Measurements from ENCODE around the gene GPAT3.

GPAT3 gene

DNA sequence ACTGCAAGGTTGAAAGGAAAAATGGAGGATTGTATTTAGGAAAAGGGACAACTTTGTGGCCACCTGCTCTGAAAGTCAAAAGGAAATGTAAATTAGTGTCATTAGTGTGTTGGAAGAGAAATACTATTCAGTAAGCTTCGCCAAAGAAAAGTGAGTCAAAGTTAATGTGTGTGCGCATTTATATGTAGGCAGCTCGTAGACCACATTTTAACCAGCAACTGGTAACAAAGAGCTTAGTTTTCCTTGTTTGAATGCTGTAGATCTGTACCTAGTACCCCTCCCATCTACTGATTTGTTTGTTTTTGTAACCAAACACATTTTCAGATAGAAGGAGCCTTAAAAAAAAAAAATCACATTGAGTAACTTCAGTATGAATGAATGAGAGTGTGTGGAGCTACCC lies 69.3 kb downstream of the GPAT3 start:
- Histone ChIP-seq H4K8ac (ENCODE audit: low read depth, low read length) (no peak overlapping the region), H2BK15ac (ENCODE audit: low read length) (no peak overlapping the region), H3K36me3 (replicated peaks in 1 of 2; ENCODE audit: control insufficient read depth in 2 of 2, insufficient read depth in 2 of 2, low read length in 2 of 2) (no peaks in the 10 kb centered on the region), H2AK5ac (ENCODE audit: low read depth, low read length) (no peak overlapping the region), H2BK120ac (ENCODE audit: low read depth, low read length) (no peak overlapping the region), H3K23ac (ENCODE audit: low read depth, low read length, poor library complexity) (no peak overlapping the region), H2BK12ac (ENCODE audit: low read length) (no peak overlapping the region), H2BK5ac (ENCODE audit: low read length) (no peak overlapping the region), H4K91ac (ENCODE audit: low read depth, low read length, poor library complexity) (no peak overlapping the region), H3K9me3 (replicated peaks in 1 of 2; ENCODE audit: control insufficient read depth in 2 of 2, insufficient read depth in 1 of 2, low read depth in 1 of 2, low read length in 2 of 2) (no peaks in the 10 kb centered on the region), H3K27ac (replicated peaks; ENCODE audit: low read length) (no peak overlapping the region), H3K14ac (ENCODE audit: low read length) (no peak overlapping the region), H3K18ac (ENCODE audit: low read length) (no peak overlapping the region), H3K4me2 (ENCODE audit: insufficient read depth, low read length, poor library complexity, severe bottlenecking) (no peak overlapping the region), H3K27me3 (ENCODE audit: control insufficient read depth in 3 of 3, insufficient read depth in 3 of 3, low read depth in 1 of 3, low read length in 3 of 3) (no peaks in the 10 kb centered on the region), H3K9ac (ENCODE audit: low read depth, low read length, poor library complexity) (no peak overlapping the region), H3K4ac (ENCODE audit: low read length) (no peak overlapping the region), H3K79me1 (ENCODE audit: low read depth, low read length) (no peaks in the 10 kb centered on the region), H3K4me1 (ENCODE audit: control insufficient read depth in 2 of 2, insufficient read depth in 1 of 2, low read depth in 1 of 2, low read length in 2 of 2) (no peaks in the 10 kb centered on the region), H2AFZ (ENCODE audit: low read length) (no peak overlapping the region), H3K4me3 (ENCODE audit: low read length in 2 of 2) (no peak overlapping the region)
- no peak for DNase-seq (ENCODE audit: low spot score)
- no CpG with 5 or more reads among the region's 3 CpGs for WGBS, 2 donors (ENCODE audit: extremely low coverage in 2 of 2, insufficient read length in 2 of 2, insufficient replicate concordance in 1 of 2)

GRCh38 chr4:83605744-83606172 lies 69.8 kb downstream of the GPAT3 start:
- H3K4ac ChIP-seq (ENCODE audit: low read length): no peak overlapping the region
- no peaks in the 10 kb centered on the region for H3K9me3 ChIP-seq (replicated peaks in 1 of 2; ENCODE audit: control insufficient read depth in 2 of 2, insufficient read depth in 1 of 2, low read depth in 1 of 2, low read length in 2 of 2)
- no peak overlapping the region for H2BK12ac ChIP-seq (ENCODE audit: low read length)
- H3K79me1 ChIP-seq (ENCODE audit: low read depth, low read length): no peaks in the 10 kb centered on the region
- no peak overlapping the region for H4K91ac ChIP-seq (ENCODE audit: low read depth, low read length, poor library complexity)
- H3K23ac ChIP-seq (ENCODE audit: low read depth, low read length, poor library complexity): no peak overlapping the region
- H2BK15ac ChIP-seq (ENCODE audit: low read length): no peak overlapping the region
- H3K4me1 ChIP-seq (ENCODE audit: control insufficient read depth in 2 of 2, insufficient read depth in 1 of 2, low read depth in 1 of 2, low read length in 2 of 2): no peaks in the 10 kb centered on the region
- H3K27ac ChIP-seq (replicated peaks; ENCODE audit: low read length): no peak overlapping the region
- H2BK5ac ChIP-seq (ENCODE audit: low read length): no peak overlapping the region
- no peak for DNase-seq (ENCODE audit: low spot score)
- H3K27me3 ChIP-seq (ENCODE audit: control insufficient read depth in 3 of 3, insufficient read depth in 3 of 3, low read depth in 1 of 3, low read length in 3 of 3): no peaks in the 10 kb centered on the region
- no peak overlapping the region for H3K4me3 ChIP-seq (ENCODE audit: low read length in 2 of 2)
- no peak overlapping the region for H2AK5ac ChIP-seq (ENCODE audit: low read depth, low read length)
- H3K36me3 ChIP-seq (replicated peaks in 1 of 2; ENCODE audit: control insufficient read depth in 2 of 2, insufficient read depth in 2 of 2, low read length in 2 of 2): no peaks in the 10 kb centered on the region
- H3K4me2 ChIP-seq (ENCODE audit: insufficient read depth, low read length, poor library complexity, severe bottlenecking): no peak overlapping the region
- no peak overlapping the region for H3K9ac ChIP-seq (ENCODE audit: low read depth, low read length, poor library complexity)
- no peak overlapping the region for H2BK120ac ChIP-seq (ENCODE audit: low read depth, low read length)
- no peak overlapping the region for H3K18ac ChIP-seq (ENCODE audit: low read length)
- no peak overlapping the region for H2AFZ ChIP-seq (ENCODE audit: low read length)
- WGBS, 2 donors (ENCODE audit: extremely low coverage in 2 of 2, insufficient read length in 2 of 2, insufficient replicate concordance in 1 of 2): no CpG with 5 or more reads among the region's 3 CpGs
- H4K8ac ChIP-seq (ENCODE audit: low read depth, low read length): no peak overlapping the region
- H3K14ac ChIP-seq (ENCODE audit: low read length): no peak overlapping the region

GRCh38 chr4:83606460-83606859 lies 70.6 kb downstream of the GPAT3 start:
- no peak overlapping the region for H3K9ac ChIP-seq (ENCODE audit: low read depth, low read length, poor library complexity)
- no peaks in the 10 kb centered on the region for H3K27me3 ChIP-seq (ENCODE audit: control insufficient read depth in 3 of 3, insufficient read depth in 3 of 3, low read depth in 1 of 3, low read length in 3 of 3)
- H2AFZ ChIP-seq (ENCODE audit: low read length): no peak overlapping the region
- no peak overlapping the region for H3K18ac ChIP-seq (ENCODE audit: low read length)
- H3K23ac ChIP-seq (ENCODE audit: low read depth, low read length, poor library complexity): no peak overlapping the region
- H3K4ac ChIP-seq (ENCODE audit: low read length): no peak overlapping the region
- no peak overlapping the region for H4K8ac ChIP-seq (ENCODE audit: low read depth, low read length)
- no peak for DNase-seq (ENCODE audit: low spot score)
- no peak overlapping the region for H2BK120ac ChIP-seq (ENCODE audit: low read depth, low read length)
- H2BK12ac ChIP-seq (ENCODE audit: low read length): no peak overlapping the region
- H4K91ac ChIP-seq (ENCODE audit: low read depth, low read length, poor library complexity): no peak overlapping the region
- H2AK5ac ChIP-seq (ENCODE audit: low read depth, low read length): no peak overlapping the region
- no peaks in the 10 kb centered on the region for H3K9me3 ChIP-seq (replicated peaks in 1 of 2; ENCODE audit: control insufficient read depth in 2 of 2, insufficient read depth in 1 of 2, low read depth in 1 of 2, low read length in 2 of 2)
- no peak overlapping the region for H3K27ac ChIP-seq (replicated peaks; ENCODE audit: low read length)
- H2BK15ac ChIP-seq (ENCODE audit: low read length): no peak overlapping the region
- H2BK5ac ChIP-seq (ENCODE audit: low read length): no peak overlapping the region
- H3K4me1 ChIP-seq (ENCODE audit: control insufficient read depth in 2 of 2, insufficient read depth in 1 of 2, low read depth in 1 of 2, low read length in 2 of 2): no peaks in the 10 kb centered on the region
- H3K36me3 ChIP-seq (replicated peaks in 1 of 2; ENCODE audit: control insufficient read depth in 2 of 2, insufficient read depth in 2 of 2, low read length in 2 of 2): no peaks in the 10 kb centered on the region
- H3K14ac ChIP-seq (ENCODE audit: low read length): no peak overlapping the region
- no peaks in the 10 kb centered on the region for H3K79me1 ChIP-seq (ENCODE audit: low read depth, low read length)
- H3K4me3 ChIP-seq (ENCODE audit: low read length in 2 of 2): no peak overlapping the region
- no peak overlapping the region for H3K4me2 ChIP-seq (ENCODE audit: insufficient read depth, low read length, poor library complexity, severe bottlenecking)

- Histone ChIP-seq H2BK15ac (ENCODE audit: low read length) (no peak overlapping the region), H3K14ac (ENCODE audit: low read length) (no peak overlapping the region), H3K9ac (ENCODE audit: low read depth, low read length, poor library complexity) (no peak overlapping the region), H3K23ac (ENCODE audit: low read depth, low read length, poor library complexity) (no peak overlapping the region), H4K91ac (ENCODE audit: low read depth, low read length, poor library complexity) (no peak overlapping the region), H2BK12ac (ENCODE audit: low read length) (no peak overlapping the region), H3K4me2 (ENCODE audit: insufficient read depth, low read length, poor library complexity, severe bottlenecking) (no peak overlapping the region), H2BK120ac (ENCODE audit: low read depth, low read length) (no peak overlapping the region), H3K9me3 (replicated peaks in 1 of 2; ENCODE audit: control insufficient read depth in 2 of 2, insufficient read depth in 1 of 2, low read depth in 1 of 2, low read length in 2 of 2) (no peaks in the 10 kb centered on the region), H3K79me1 (ENCODE audit: low read depth, low read length) (no peaks in the 10 kb centered on the region), H3K18ac (ENCODE audit: low read length) (no peak overlapping the region), H3K4me3 (ENCODE audit: low read length in 2 of 2) (no peak overlapping the region), H2AFZ (ENCODE audit: low read length) (no peak overlapping the region), H4K8ac (ENCODE audit: low read depth, low read length) (no peak overlapping the region), H2AK5ac (ENCODE audit: low read depth, low read length) (no peak overlapping the region), H2BK5ac (ENCODE audit: low read length) (no peak overlapping the region), H3K27me3 (ENCODE audit: control insufficient read depth in 3 of 3, insufficient read depth in 3 of 3, low read depth in 1 of 3, low read length in 3 of 3) (no peaks in the 10 kb centered on the region), H3K4me1 (ENCODE audit: control insufficient read depth in 2 of 2, insufficient read depth in 1 of 2, low read depth in 1 of 2, low read length in 2 of 2) (no peaks in the 10 kb centered on the region), H3K27ac (replicated peaks; ENCODE audit: low read length) (no peak overlapping the region), H3K4ac (ENCODE audit: low read length) (no peak overlapping the region), H3K36me3 (replicated peaks in 1 of 2; ENCODE audit: control insufficient read depth in 2 of 2, insufficient read depth in 2 of 2, low read length in 2 of 2) (no peaks in the 10 kb centered on the region)
- no CpG with 5 or more reads among the region's 7 CpGs for WGBS, 2 donors (ENCODE audit: extremely low coverage in 2 of 2, insufficient read length in 2 of 2, insufficient replicate concordance in 1 of 2)
- DNase-seq (ENCODE audit: low spot score): no peak
Measured at GRCh38 chr4:83606898-83607297, 71.0 kb downstream of the GPAT3 start.
